Hepatocyte (in vitro differentiated cells): ENCODE measurements around the gene CCDC126.

ENCODE experiments used
- EZH2 ChIP-seq: fragments of 200-600 bp; sonication (generic); IDR thresholded peaks from 2 replicates; pipeline ENCODE4 v1.6.1; 2016; ENCODE audit warnings: antibody characterized with exemption, mild to moderate bottlenecking, borderline replicate concordance
- TF ChIP-seq, protein P1 (sequence below): fragments of 200-600 bp; sonication (generic); IDR thresholded peaks from 2 replicates; pipeline ENCODE4 v1.5.1; 2016; ENCODE audit warnings: antibody characterized with exemption, mild to moderate bottlenecking; ENCODE audit not compliant: poor library complexity

DNA sequence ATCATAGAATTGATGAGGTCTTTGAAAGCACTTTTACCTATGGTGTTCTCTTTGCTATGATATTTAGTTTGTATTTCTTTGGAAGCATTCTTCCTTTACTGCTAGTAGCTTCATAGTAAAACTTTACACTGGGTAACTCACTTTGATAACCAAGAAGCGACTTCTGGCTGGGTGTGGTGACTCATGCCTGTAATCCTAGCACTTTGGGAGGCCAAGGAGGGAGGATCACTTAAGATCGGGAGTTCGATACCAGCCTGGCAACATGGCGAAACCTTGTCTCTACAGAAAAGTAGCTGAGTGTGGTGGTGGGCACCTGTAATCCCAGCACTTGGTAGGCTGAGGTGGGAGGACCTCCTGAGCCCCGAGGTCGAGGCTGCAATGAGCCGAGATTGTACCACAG lies 36.2 kb downstream of the CCDC126 start:
- TF ChIP-seq, protein P1, sequence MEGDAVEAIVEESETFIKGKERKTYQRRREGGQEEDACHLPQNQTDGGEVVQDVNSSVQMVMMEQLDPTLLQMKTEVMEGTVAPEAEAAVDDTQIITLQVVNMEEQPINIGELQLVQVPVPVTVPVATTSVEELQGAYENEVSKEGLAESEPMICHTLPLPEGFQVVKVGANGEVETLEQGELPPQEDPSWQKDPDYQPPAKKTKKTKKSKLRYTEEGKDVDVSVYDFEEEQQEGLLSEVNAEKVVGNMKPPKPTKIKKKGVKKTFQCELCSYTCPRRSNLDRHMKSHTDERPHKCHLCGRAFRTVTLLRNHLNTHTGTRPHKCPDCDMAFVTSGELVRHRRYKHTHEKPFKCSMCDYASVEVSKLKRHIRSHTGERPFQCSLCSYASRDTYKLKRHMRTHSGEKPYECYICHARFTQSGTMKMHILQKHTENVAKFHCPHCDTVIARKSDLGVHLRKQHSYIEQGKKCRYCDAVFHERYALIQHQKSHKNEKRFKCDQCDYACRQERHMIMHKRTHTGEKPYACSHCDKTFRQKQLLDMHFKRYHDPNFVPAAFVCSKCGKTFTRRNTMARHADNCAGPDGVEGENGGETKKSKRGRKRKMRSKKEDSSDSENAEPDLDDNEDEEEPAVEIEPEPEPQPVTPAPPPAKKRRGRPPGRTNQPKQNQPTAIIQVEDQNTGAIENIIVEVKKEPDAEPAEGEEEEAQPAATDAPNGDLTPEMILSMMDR: no peak
- no peak for TF ChIP-seq EZH2
